ENCODE results near the gene PRKAR2A. TPM values are rescaled to one million over a fixed set of nuclear protein-coding genes. Genes with fewer than 3 reads are reported as not detected.
A peak's percentile ranks its signal among the peaks of the same experiment; 100 is the strongest.

The PRKAR2A gene
- total RNA-seq, 2 experiments from 2014 or later: 31.0 to 32.1 TPM

- Mint-ChIP-seq H3K9me3 (no peaks in the 10 kb centered on the region), H3K27me3 (no peaks in the 10 kb centered on the region), H3K36me3 (ENCODE audit: low read depth) (peaks cover 25% of the 10 kb centered on the region), H3K4me3 (no peak overlapping the region), H3K4me1 (ENCODE audit: low read depth) (peaks cover 45% of the 10 kb centered on the region), H3K27ac (peak overlapping the region; percentile 37)
- POLR2A ChIA-PET: interaction anchor here (1.4 kb wide), 2 partner anchors 10 to 16 kb away, joined by 3 to 4 read pairs; no protein-coding TSS in a partner anchor
- no peak for TF ChIP-seq CTCF (IDR thresholded peaks at IDR 0.05)
- CTCF ChIA-PET: interaction anchor here (3.1 kb wide), 1 partner anchor 14 kb away, joined by 10 read pairs; the partner anchor contains the start of gene NCKIPSD
- intact Hi-C loops (cut with micrococcal nuclease): no loop called here
- ATAC-seq: no peak
- DNase-seq: no peak
Observed at GRCh38 chr3:48700731-48701405, 146.8 kb downstream of the PRKAR2A start.

GRCh38 chr3:48698891-48699290 is 148.8 kb downstream of the PRKAR2A start:
- Mint-ChIP-seq H3K36me3 (ENCODE audit: low read depth) (peaks cover 26% of the 10 kb centered on the region), H3K4me3 (no peak overlapping the region), H3K9me3 (no peaks in the 10 kb centered on the region), H3K27ac (no peak overlapping the region), H3K27me3 (no peaks in the 10 kb centered on the region), H3K4me1 (ENCODE audit: low read depth) (peaks cover 38% of the 10 kb centered on the region)
- POLR2A ChIA-PET: interaction anchor here (1.2 kb wide), 1 partner anchor 9 kb away, joined by 5 read pairs; no protein-coding TSS in a partner anchor
- CTCF ChIA-PET: interaction anchor here (0.6 to 3.1 kb wide), 2 partner anchors 9 to 13 kb away, joined by 3 to 10 read pairs; partner anchors contain the start of gene NCKIPSD
- ATAC-seq: no peak
- DNase-seq: no peak
- no peak for TF ChIP-seq CTCF (IDR thresholded peaks at IDR 0.05)
- intact Hi-C loops (cut with micrococcal nuclease): no loop called here

- intact Hi-C loops (cut with micrococcal nuclease): no loop called here
- ChIA-PET POLR2A (interaction anchor here (1.2 to 2.8 kb wide), 4 partner anchors 10 to 35 kb away, joined by 4 to 18 read pairs (median 5); partner anchors contain the start of genes CELSR3 and IP6K2), CTCF (no interaction called here)
- Mint-ChIP-seq H3K27me3 (no peaks in the 10 kb centered on the region), H3K27ac (no peak overlapping the region), H3K9me3 (no peaks in the 10 kb centered on the region), H3K4me3 (no peak overlapping the region), H3K36me3 (ENCODE audit: low read depth) (peaks cover 29% of the 10 kb centered on the region), H3K4me1 (ENCODE audit: low read depth) (peaks cover 35% of the 10 kb centered on the region)
- ATAC-seq: peak; percentile 55
- TF ChIP-seq CTCF (IDR thresholded peaks at IDR 0.05): no peak
- DNase-seq: no peak
Observed at GRCh38 chr3:48697952-48698351, 149.7 kb downstream of the PRKAR2A start.

GRCh38 chr3:48696601-48697000 is 151.1 kb downstream of the PRKAR2A start:
- intact Hi-C loops (cut with micrococcal nuclease): no loop called here
- ChIA-PET POLR2A (interaction anchor here (2.8 kb wide), 1 partner anchor 19 kb away, joined by 18 read pairs; the partner anchor contains the start of gene IP6K2), CTCF (interaction anchor here (1.9 kb wide), 1 partner anchor 10 kb away, joined by 15 read pairs; the partner anchor contains the start of gene NCKIPSD)
- Mint-ChIP-seq H3K4me3 (no peak overlapping the region), H3K9me3 (no peaks in the 10 kb centered on the region), H3K27me3 (no peaks in the 10 kb centered on the region), H3K27ac (peak overlapping the region; percentile 5), H3K36me3 (ENCODE audit: low read depth) (peaks cover 27% of the 10 kb centered on the region), H3K4me1 (ENCODE audit: low read depth) (peaks cover 26% of the 10 kb centered on the region)
- DNase-seq: no peak
- no peak for TF ChIP-seq CTCF (IDR thresholded peaks at IDR 0.05)
- no peak for ATAC-seq

Other genes with a start within 250 kb of the PRKAR2A start
- 100 to 1,000 TPM; 240 to 256 TPM for gene UQCRC1, start 238.2 kb downstream of the PRKAR2A start, total RNA-seq
- gene TMEM89, start 226.1 kb downstream of the PRKAR2A start, total RNA-seq: under 1 TPM in 1 of 2 experiments, not detected in 1; 0.43 TPM
- gene SLC26A6, start 212.4 kb downstream of the PRKAR2A start, total RNA-seq: 10 to 100 TPM; 41.3 to 45.0 TPM
- 10 to 100 TPM; 15.8 to 17.8 TPM for gene CELSR3, start 185.0 kb downstream of the PRKAR2A start, total RNA-seq
- gene NCKIPSD, start 162.0 kb downstream of the PRKAR2A start, total RNA-seq: 10 to 100 TPM; 69.7 to 73.8 TPM
- gene IP6K2, start 130.7 kb downstream of the PRKAR2A start, total RNA-seq: 10 to 100 TPM; 47.7 to 48.0 TPM
- 10 to 100 TPM; 14.8 to 16.8 TPM for gene SLC25A20, start 51.0 kb upstream of the PRKAR2A start, total RNA-seq
- gene ARIH2, start 71.0 kb upstream of the PRKAR2A start, total RNA-seq: 100 to 1,000 TPM in 1 of 2 experiments, 10 to 100 TPM in 1; 98.2 to 115 TPM
- gene P4HTM, start 142.4 kb upstream of the PRKAR2A start, total RNA-seq: 10 to 100 TPM; 24.8 to 25.0 TPM
- gene WDR6, start 159.5 kb upstream of the PRKAR2A start, total RNA-seq: 100 to 1,000 TPM; 111 to 125 TPM
- gene DALRD3, start 170.7 kb upstream of the PRKAR2A start, total RNA-seq: 10 to 100 TPM; 20.2 to 22.8 TPM
- 10 to 100 TPM; 90.7 to 95.5 TPM for gene NDUFAF3, start 174.2 kb upstream of the PRKAR2A start, total RNA-seq
- 100 to 1,000 TPM; 535 to 557 TPM for gene IMPDH2, start 181.5 kb upstream of the PRKAR2A start, total RNA-seq
- gene QRICH1, start 246.2 kb upstream of the PRKAR2A start, total RNA-seq: 100 to 1,000 TPM; 107 to 112 TPM

Measured in activated CD8-positive, alpha-beta T cell treated with anti-CD3 and anti-CD28 coated beads for 36 hours (primary cell).